Measurements from ENCODE around the gene SLC2A4. TPM values are rescaled to one million over a fixed set of nuclear protein-coding genes. Genes with fewer than 3 reads are reported as not detected.

Gene SLC2A4
- total RNA-seq, 4 donors from 2014 or later = 1.8 to 25.9 (median 12.6) TPM

GRCh38 chr17:7314719-7315569, 33.4 kb downstream of the SLC2A4 start, which contains the start of gene GPS2:
Gene GPS2 (minus strand): TSS chr17:7315360. CDS start chr17:7315052, 308 bp downstream.
- Histone ChIP-seq H3K36me3 (no peaks in the 10 kb centered on the region), H3K4me3 (peak within 1 kb of the TSS; percentile 72 to 74), H3K4me1 (peaks cover 2 to 7% of the 10 kb centered on the region in 2 donors), H3K27me3 (no peaks in the 10 kb centered on the region), H3K27ac (peak within 1 kb of the TSS; percentile 91 to 96), H3K9me3 (no peaks in the 10 kb centered on the region)
- intact Hi-C loops (cut with DNase I; ENCODE audit: low total_unique reads) = no loop called here
- TF ChIP-seq CTCF (IDR thresholded peaks at IDR 0.05) (peak in 1 of 4 experiments; percentile 10), POLR2A (IDR thresholded peaks at IDR 0.05) (peak; percentile 75 to 89)
- peak; percentile 90 to 91 for DNase-seq

- intact Hi-C loops (cut with DNase I; ENCODE audit: low total_unique reads) = no loop called here
- no peak for DNase-seq
- Histone ChIP-seq H3K27ac (peak overlapping the region; percentile 91 to 96), H3K4me1 (no peaks in the 10 kb centered on the region), H3K27me3 (no peaks in the 10 kb centered on the region), H3K9me3 (no peaks in the 10 kb centered on the region), H3K36me3 (no peaks in the 10 kb centered on the region), H3K4me3 (peak overlapping the region; percentile 72 to 74)
- TF ChIP-seq CTCF (IDR thresholded peaks at IDR 0.05) (no peak), POLR2A (IDR thresholded peaks at IDR 0.05) (no peak)
Measured at GRCh38 chr17:7315570-7316235, 34.2 kb downstream of the SLC2A4 start.

- H3K27me3 ChIP-seq = no peaks in the 10 kb centered on the region
- no peak overlapping the region for H3K27ac ChIP-seq
- H3K9me3 ChIP-seq = no peaks in the 10 kb centered on the region
- no peaks in the 10 kb centered on the region for H3K4me1 ChIP-seq
- DNase-seq = no peak
- intact Hi-C loops (cut with DNase I; ENCODE audit: low total_unique reads) = no loop called here
- TF ChIP-seq CTCF (IDR thresholded peaks at IDR 0.05) (no peak), POLR2A (IDR thresholded peaks at IDR 0.05) (no peak)
- no peaks in the 10 kb centered on the region for H3K36me3 ChIP-seq
- H3K4me3 ChIP-seq = no peak overlapping the region
Measured at GRCh38 chr17:7317161-7317803, 35.8 kb downstream of the SLC2A4 start.

- H3K27ac ChIP-seq = no peak overlapping the region
- no peaks in the 10 kb centered on the region for H3K27me3 ChIP-seq
- H3K4me3 ChIP-seq = no peak overlapping the region
- TF ChIP-seq CTCF (IDR thresholded peaks at IDR 0.05) = no peak
- TF ChIP-seq POLR2A (IDR thresholded peaks at IDR 0.05) = no peak
- no peak for DNase-seq
- intact Hi-C loops (cut with DNase I; ENCODE audit: low total_unique reads) = no loop called here
- H3K9me3 ChIP-seq = no peaks in the 10 kb centered on the region
- no peaks in the 10 kb centered on the region for H3K36me3 ChIP-seq
- H3K4me1 ChIP-seq = no peaks in the 10 kb centered on the region
Measured at GRCh38 chr17:7318121-7318860, 36.8 kb downstream of the SLC2A4 start.
